GM18517 (cell line): ENCODE measurements around the gene ANKRD28.
A peak's percentile ranks its signal among the peaks of the same experiment; 100 is the strongest.

Experiments used
- ATAC-seq: cut with Tn5 transposase; IDR thresholded peaks from one replicate; pipeline ENCODE4 v1.9.1; 2021; ENCODE audit warnings: mild to moderate bottlenecking, moderate library complexity; ENCODE audit not compliant: unreplicated experiment

The ANKRD28 gene

DNA sequence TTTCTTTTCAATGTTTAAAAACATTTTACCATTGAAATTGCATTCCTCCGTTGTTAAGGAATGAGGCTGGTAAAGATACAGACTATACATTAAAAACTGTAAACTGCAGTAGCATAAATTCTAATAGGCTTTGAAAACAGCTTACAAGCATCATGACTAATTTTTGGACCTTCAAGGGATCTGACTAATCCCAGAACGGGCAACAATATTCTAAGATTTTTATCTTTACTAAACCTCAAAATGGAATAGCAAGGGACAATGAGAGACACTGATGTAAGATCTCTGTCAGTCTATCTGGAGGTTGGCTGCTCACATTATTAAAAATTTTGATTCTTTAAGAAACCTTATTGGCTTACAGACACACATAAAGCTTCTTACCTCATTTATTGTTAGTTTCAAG, 121.5 kb downstream of the ANKRD28 start:
- no peak for ATAC-seq

DNA sequence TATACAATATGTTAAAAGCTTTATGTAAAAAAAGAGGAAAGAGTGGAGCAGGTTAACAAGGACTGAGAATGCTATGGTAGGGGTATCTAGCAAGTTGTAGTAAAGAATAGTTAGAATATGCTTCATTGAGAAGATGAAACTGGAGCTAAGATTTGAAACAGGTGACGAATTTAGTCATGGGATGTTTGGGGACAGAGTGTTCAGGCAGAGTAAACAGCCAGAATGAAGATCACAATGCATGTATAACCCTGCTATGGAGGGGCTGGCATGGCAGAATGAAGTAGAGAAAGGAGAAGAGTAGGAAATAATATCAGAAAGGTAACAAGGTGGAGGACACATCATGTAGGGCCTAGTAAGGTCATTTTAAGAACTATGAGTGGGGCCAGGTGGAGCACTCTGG, 124.2 kb downstream of the ANKRD28 start:
- no peak for ATAC-seq

DNA sequence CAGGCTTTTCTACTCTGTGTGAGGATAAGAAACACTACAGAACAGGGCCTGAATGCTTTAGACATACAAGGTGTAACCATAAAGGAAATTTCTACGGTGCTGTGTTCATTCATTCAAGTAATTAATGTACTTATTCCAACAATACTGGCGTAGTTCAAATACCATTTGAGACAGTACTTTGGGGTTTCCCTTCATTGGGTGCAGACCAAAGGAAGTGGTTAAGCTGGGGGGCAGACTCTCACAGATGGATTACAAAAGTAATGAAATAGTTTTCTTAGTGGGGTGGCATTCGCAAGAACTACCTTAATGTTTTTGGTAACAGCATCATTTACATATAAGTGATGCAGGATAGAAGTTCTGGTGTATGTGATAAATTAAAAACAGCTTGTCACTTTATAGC, 130.3 kb downstream of the ANKRD28 start:
- ATAC-seq, result no peak

DNA sequence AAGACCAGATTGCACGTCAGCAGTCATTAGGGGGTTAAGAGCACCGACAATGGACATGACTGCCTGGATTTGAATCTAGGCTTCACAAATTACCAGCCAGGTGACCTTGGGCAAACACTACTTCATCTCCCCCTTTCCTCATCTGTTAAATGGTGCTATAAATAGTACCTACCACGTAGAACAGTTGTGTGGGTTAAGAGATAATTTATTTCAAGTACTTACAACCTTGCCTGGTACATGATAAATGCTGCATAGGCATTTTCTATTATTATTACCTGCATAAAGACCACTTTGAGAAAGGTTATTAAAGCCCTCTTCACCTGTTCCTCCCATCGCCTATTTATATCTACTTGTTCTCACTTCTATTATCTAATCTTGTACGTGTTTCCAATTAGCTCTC, 131.5 kb downstream of the ANKRD28 start:
- ATAC-seq, result no peak

DNA sequence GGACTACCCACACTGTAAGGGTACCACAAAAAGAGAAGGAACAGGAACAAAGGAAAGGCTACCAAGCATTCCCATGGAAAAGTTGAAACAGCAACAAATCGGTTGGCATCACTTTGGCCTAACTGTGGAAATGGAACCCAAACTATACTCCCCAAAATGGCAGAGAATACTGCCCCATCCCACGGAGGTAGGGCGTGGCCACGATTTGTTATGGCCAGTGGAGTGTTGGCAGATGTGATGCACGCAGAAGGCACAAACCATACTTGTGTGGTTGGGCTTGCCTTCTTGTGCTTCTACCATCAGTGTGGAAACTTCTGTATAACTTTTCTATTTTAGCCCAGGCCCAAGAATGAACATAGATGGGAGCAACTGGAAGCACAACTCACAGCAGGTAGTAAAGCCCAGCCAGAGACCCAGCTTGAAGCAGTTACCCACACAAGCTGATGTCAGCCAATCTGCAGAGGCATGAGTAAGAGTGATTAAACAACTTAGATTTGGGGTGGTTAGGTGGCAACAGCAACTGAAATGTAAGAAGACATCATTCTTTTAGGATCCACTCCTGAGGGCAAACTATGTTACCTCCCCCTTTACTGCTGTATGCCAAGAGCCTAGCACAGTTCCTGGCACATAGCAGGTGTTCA, 132.1 kb downstream of the ANKRD28 start:
- ATAC-seq, result no peak

DNA sequence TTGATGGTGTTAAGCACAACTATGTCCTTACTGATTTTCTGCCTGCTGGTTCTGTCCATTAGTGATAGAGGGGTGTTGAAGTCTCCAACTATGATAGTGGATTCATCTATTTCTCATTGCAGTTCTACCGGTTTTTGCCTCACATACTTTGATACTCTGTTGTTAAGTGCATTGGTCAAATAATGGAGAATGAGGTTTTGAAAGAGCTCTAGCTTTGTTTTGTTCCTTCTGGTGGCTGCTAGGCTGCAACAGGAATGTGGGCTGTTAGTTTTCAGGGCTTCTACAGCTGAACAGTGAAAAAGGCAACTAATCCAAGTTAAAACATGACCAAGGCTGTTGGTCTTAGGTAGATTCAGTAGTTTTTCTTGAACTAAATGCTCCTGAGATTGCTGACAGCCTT, 133.6 kb downstream of the ANKRD28 start:
- ATAC-seq, result no peak

DNA sequence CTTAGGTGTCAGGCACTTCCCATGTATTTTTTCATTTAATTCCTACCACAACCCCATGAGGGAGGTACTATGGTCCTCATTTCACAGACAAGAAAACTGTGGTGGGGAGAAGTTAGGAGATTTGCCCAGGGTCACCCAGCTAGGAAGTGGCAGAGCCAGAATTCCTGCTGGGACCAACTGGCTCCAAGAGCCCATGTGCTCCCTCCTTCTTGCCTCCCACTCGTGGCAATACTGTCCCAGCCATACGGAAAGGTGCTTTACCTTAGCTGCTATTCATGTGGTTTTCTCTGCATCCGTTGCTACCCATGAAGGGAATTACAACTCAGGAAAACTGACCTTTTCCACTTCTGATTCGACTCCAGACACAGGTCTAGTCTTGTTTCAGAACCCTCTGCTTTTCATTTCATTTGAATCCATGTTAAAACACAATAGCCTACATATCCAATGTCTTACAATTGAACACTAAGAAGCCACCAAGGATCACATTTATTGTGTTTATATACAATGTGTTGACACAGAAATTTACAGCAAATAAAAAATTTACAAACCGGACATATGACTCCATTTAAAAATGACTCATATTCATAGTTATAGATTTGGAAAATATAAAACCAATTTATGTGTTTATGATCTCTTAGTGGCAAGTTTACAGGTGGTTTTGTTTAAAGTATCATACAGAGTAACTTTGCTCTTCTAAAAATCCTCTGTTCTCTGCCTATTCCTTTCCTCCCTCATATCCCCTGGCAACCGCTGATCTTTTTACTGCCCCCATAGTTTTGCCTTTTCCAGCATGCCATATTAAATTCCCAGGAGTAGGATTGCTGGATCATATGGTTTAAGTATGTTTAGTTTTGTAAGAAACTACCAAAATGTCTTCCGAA, 137.5 kb downstream of the ANKRD28 start:
- no peak for ATAC-seq

DNA sequence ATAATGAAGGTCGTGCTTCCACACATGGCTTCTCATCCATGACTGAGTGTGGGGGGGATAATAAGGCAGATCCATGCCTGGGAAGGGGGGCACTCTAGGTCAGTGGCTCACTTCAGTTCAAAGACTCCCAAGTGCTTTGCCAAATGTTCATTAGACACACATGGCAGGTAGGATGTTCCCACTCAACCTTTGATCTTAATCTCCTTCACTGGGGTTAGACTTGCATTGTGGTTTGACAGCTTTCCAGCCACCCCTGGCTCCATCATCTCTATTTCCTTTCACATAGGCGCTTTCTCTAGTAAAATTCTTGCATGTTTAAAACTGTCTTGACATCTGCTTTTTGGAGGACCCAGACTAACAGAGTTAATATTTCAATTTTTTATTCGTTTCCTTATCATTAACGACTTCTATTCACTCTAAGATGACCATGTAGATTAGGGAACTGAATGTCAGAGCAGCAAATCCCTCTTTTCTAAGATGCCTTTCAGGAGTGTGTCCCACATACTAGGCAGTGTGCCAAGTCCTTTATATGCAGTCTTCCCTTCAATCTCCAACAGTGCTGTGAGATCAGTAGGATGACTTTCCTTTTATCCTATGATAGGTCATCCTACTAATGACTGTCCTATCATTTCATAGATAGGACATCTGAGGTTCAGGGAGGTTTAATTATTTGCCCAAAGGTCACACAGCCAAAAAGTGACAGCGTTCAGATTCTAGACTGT, 138.4 kb downstream of the ANKRD28 start:
- ATAC-seq, result no peak

DNA sequence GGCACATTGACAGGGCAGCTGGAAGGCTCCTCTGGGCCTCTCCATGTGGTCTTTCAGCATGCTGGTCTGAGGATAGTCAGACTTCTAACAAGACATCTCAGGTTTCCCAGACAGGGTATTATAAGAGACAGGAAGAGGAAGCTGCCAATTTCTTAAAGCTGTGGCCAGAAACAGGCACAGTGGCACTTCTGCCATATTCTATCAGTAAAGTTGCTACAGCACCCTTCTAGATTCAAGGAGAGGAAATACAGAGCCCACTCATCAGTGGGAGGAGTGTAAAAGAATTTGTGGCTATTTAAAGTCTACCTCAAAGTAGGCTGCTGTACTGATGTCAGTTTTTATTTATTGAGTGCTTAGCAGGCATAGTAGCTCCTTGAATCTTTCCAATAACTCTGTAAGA, 140.8 kb downstream of the ANKRD28 start:
- ATAC-seq, result no peak

DNA sequence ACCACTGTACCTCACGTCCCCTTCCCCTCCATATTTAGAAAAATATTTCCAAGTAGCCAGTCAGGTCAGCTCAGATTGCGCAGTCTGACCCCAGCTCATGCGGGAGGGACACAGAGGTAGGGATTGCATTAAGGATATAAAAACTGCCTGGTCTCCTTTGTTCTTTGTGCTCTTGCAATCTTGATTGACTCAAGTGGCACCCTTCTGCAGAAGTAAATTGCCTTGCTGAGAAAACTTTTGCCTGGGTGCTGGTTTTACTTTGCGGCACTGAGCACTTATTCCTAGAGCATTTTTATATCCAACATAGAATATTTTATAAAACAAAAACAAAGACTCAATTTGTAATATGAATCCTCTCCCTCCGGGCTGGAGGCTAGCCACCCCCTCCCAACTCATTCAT, 141.4 kb downstream of the ANKRD28 start:
- ATAC-seq, result no peak

DNA sequence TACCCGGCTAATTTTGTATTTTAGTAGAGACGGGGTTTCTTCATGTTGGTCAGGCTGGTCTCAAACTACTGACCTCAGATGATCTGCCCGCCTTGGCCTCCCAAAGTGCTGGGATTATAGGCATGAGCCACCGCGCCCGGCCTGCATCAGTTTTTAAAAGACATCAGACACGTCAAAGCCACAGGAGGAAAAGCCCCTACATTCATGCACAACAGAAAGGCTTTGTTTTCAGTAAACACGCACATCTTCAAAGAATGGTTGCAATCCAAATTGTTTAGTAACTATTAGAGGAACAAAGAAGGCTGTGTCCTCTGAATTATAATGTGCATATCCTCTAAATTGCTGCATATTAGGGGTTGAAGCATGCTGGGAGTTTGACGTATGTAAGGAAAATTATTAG, 142.9 kb downstream of the ANKRD28 start:
- ATAC-seq, result no peak

DNA sequence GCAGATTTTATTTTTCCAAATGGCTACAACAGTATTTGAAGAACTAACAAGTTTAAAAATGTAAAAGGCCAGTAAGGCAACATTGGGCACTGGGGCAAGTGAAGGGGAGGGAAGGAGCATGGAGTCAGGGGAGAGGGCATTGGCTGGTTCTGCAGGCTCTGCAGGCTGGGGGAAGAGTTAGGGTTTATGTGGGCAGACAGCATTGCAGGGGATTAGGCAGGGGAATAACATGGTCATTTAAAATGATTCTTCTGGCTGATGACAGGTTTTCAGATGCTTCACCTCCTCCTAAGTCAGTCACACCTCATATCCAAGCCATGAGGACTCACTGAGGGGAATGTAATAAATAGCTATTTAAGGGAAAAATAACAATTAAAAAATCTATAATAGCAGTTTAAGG, 143.7 kb downstream of the ANKRD28 start:
- ATAC-seq, result no peak

DNA sequence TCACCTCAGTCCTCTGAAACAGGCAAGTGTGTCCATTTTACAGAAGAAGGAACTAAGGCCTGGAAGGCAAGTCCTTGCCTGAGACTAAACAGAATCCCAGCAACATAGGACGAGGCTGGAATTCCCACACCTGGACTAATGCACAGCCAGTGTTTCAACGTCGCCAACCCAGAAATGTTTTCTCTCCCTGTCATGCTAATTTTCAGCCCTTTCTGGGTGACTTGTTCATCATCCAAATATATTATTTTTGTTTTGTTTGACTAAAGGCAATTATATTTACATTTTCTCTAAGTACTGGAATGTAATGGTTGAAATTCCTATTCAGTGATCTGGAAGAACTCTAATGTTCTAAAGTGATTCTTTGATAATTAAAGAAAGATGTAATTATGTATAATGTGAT, 144.5 kb downstream of the ANKRD28 start:
- ATAC-seq, result no peak

DNA sequence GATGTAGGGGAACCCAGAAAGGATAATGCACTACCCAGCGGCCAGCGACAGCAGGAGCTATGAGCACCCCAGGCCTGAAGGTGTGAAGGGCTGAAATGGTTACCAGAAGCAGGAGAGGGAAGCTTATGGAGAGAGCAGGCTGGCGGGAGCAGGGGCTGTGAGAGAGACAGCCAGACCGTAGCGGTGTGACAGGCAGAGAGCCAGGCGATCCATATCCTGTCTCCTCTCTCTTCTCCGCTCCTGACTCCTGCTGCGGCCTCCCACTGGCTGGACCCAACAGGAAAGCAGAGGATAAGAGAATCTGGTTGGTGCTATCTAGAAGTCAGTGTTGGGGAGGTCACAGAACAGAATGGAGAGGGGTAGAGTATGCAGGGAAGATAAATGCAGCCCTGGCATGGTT, 146.4 kb downstream of the ANKRD28 start:
- ATAC-seq, result no peak

DNA sequence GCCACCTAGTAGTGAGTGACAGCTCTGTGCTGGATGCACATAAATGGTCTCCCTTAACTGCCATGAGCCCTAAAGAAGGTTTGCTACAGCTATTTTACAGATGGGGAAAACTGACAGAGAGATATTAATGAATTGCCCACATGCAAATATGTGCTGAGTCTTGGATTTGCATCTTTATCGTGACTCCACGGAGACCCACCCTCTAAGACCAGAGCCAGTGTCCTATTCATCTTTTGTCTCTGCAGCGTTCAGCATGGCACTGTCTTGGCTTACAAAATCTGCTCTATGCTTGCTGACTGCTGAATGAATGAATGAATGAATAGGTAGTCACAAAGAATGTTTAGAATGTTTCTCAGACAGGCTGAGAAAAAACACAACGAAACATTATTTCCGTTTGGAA, 147.9 kb downstream of the ANKRD28 start:
- ATAC-seq, result no peak

DNA sequence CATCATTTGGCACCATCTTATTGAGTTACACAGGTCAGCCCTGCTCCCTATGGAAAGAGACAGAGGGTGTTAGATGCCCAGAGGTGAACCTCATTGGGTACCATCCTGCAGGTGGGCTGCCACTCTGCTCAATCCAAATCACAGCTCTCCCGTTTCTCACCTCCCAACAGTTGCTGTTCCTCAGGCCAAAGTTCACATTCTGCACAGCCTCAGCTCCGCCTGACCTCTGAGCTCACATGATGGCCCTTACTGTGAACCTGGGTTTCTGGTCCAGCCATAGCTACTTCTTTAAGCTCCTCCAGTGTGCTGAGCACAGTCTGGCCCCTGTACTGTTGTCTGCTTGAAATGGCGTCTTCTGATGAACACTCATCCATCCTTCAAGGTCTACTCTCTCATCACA, 148.4 kb downstream of the ANKRD28 start:
- ATAC-seq, result no peak

DNA sequence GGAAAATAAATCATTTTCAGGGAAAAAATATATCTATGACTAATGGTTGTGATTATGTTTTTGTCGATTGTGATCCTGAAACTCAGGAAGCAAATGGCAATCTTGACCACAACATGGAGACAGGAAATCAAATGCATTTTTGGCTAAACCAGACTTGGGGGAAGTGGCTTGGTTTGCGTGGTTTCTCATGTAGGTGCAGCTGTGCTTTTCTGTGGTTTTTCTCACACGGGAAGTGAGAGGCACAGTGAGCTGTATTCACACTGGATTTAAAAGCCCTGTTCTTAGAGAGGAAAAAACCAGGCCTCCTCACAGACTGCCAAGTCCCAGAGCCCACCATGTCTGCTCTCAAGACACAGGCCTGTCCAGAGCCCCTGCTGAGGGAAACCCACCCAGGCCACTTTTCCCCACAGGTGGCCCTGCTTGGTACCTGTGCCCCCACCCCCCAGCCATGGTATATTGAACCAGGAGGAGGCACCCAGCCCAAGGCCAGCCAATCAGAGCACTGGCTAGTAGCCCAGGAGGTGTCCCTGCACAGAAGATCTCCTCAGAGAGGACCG, 150.1 kb downstream of the ANKRD28 start:
- peak; percentile 94 for ATAC-seq

DNA sequence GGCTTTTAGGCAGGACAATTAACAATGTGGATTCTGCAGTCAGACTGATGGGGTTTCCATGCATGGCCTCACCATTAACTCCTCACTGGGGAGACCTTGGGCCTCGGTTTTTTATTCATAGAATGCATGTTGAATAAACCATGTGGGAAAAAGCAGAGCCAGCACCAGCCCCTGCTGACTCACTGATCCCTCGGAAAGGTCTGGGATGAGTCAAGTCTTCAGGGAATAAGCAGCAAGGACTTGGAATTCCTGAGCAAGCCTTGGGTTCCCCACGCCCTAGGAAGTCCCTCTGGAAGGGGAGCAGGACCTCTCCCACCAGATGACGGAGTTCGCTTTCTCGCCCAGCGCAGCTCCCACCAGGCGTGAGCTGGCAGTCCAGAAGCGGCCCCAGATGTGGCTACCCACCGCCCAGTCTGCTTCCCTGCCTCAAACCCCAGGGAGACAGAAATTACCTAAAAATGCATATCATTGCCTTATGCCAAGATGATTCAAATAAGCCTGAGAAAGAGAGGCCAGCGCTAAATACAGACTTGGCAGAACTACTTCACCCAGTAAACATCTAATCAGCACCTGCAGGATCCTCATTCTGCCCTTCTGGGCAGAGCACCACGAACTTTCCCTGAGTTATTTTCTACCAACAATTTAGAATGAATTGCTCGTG, 150.8 kb downstream of the ANKRD28 start:
- peak; percentile 26 for ATAC-seq

DNA sequence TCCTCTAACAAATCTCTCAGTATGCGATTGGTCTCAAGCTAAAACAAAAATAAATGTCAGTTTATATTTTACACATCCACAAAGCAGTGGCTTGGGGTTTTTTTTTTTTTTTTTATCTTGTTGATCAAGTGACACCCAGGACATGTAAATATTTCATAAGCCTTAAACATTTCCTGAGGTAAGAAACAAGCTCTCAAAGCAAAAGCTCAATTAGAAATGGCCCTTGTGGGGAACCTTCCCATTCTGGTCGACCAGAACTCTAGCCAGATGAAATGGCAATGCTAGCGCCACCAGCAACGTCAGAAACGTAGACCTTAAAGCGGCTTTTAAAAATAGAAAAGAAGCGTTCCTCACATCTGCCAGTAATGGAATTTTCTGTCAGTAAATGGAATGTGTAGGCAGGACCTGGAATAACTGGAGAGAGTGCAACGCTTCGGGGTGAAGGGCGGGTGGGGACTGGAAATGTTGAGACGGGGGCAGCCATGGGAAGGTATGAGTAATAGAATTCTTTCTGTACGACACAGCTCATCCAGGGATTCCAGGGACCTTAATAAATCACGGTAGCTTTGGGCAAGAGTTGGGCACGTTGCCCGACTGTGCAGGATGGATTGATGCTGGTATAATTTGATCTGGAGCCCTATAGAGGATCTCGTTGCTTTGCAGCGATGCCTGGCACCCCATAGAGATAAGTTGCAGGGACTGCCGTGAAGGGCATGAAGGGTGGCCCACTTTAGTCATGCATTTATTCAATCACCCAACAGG, 151.9 kb downstream of the ANKRD28 start:
- no peak for ATAC-seq

DNA sequence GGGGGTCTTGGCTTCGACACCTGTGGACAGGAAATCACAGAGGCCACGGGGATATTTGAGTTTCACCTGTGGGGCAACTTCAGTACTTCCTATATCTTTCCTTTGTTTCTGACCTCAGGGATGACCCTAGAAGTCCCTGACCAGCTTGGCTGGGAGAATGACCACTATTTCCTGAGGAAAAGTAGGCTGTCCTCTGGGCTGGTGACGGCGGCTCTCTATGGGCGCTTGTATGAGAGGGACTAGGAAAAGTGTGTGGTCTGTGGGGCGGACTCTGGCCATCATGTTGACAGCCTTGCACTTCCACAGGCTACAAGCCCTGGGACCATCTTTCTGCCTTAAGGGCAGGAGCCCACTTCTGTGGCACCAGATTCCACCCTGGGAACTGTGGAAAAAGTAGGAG, 152.5 kb downstream of the ANKRD28 start:
- ATAC-seq, result no peak
